Measurements from ENCODE around the gene RPS6KB2.

RPS6KB2 gene

DNA sequence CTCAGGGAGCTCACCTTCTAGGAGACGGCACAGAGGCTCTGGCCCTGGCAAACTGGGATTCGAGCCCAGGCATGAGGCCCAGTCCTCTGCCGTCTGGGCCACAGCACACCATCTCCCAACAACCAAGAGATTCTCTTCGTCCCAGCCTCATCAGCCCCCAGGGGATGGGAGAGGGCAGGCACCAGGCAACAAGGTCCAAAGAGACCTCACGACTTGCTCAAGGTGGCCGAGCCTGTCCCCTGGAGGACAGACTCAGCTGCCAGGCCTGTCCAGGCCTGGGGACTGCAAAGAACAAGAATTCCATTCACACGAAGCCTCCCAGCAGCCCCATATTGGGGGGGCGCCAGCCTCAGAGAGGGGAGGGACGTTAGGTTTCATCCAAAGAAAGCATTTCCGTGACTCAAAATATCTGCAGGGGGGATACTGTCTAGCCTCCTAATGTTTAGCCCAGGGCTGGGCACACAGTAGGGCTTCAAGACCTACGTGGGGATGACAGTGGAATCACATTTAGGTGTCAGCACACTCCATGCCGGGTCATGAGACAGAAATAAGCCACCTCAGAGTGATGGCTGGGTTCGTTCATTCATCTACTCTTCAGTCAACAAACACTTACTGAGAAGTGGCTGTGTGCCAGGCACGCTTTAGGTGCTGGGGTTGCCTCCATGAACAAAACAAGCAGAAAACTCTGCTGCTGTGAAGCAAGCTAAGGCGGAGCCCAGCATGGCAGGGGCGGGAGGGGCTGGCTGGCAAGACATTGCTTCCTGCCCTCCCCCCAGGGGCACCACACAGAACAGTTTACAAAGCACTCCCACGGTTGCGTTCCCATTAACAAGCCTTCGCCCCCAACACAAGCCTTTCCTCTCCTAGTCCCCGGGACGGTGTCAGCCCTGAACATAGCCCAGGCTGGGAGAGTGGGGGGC lies 11.6 kb upstream of the RPS6KB2 start:
- 0 out of 2 replicates have a peak, but pooled peaks cover 3% of the 10 kb centered on the region for H3K4me1 ChIP-seq (ENCODE audit: insufficient read depth, low read length)
- H3K9ac ChIP-seq (ENCODE audit: low read depth, low read length): no peak overlapping the region
- H3K4me3 ChIP-seq (ENCODE audit: low read length): no peak overlapping the region
- H3K27me3 ChIP-seq (ENCODE audit: insufficient read depth, low read length): peaks cover 45% of the 10 kb centered on the region
- no peak overlapping the region for H3K27ac ChIP-seq (ENCODE audit: low read length)
- no peaks in the 10 kb centered on the region for H3K36me3 ChIP-seq (ENCODE audit: insufficient read depth, low read depth, low read length)
- no peaks in the 10 kb centered on the region for H3K9me3 ChIP-seq (ENCODE audit: insufficient read depth, low read depth, low read length)

DNA sequence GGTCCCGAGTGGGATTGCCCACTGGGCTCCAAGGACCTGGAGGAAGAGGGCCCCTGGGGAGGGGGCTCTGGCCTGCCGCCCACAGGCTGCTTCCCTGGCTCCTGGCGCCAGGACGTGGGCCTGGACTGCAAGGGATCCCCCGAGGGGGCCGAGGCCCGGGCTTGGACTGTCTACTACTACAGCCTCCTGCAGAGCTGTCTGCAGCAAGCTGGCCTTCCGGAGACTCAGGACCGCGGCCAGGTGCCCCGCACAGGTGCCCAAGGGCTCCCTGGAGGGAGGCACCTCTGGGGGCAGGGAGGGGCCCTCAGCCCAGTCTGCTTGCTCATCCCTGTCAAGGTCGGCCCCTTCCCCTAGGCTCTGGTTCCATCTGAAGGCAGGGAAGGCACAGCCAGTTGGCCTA lies 10.9 kb upstream of the RPS6KB2 start:
- Histone ChIP-seq H3K27ac (ENCODE audit: low read length) (no peak overlapping the region), H3K36me3 (ENCODE audit: insufficient read depth, low read depth, low read length) (no peaks in the 10 kb centered on the region), H3K9me3 (ENCODE audit: insufficient read depth, low read depth, low read length) (no peaks in the 10 kb centered on the region), H3K4me3 (ENCODE audit: low read length) (no peak overlapping the region), H3K27me3 (ENCODE audit: insufficient read depth, low read length) (peaks cover 38% of the 10 kb centered on the region), H3K9ac (ENCODE audit: low read depth, low read length) (no peak overlapping the region), H3K4me1 (ENCODE audit: insufficient read depth, low read length) (0 out of 2 replicates have a peak, but pooled peaks cover 3% of the 10 kb centered on the region)

DNA sequence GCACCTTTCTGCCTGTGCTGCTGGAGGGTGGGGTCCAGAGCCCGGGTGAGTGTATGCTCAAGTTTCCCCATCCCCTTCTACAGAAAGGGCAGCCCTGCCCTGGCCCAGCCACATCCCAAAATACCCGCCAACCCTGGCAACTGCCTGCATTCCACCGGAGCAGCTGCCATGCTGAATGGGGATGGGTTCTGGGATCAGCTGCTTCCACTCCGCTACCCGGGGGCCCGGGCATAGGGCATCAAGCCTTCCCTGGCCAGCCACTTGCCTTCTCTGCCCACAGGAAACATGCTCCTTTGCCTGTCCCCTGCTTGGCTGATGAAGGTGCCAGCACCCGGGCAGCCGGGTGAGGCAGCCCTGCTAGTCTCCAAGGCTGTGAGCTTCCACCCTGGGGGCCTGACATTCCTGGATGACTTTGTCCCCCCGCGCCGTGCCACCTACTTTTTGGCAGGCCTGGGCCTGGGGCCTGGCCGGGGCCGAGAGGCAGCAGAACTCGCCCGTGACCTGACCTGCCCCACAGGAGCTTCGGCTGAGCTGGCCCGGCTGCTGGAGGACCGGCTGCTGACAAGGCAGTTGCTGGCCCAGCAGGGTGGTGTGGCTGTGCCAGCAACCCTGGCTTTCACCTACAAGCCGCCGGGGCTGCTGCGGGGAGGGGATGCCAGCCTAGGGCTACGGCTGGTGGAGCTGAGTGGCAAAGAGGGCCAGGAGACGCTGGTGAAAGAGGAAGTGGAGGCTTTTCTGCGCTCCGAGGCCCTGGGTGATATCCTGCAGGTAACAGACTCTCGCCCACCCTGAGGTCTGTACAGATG lies 9.6 kb upstream of the RPS6KB2 start:
- peaks cover 27% of the 10 kb centered on the region for H3K27me3 ChIP-seq (ENCODE audit: insufficient read depth, low read length)
- H3K9ac ChIP-seq (ENCODE audit: low read depth, low read length): no peak overlapping the region
- no peak overlapping the region for H3K27ac ChIP-seq (ENCODE audit: low read length)
- 0 out of 2 replicates have a peak, but pooled peaks cover 3% of the 10 kb centered on the region for H3K4me1 ChIP-seq (ENCODE audit: insufficient read depth, low read length)
- no peaks in the 10 kb centered on the region for H3K9me3 ChIP-seq (ENCODE audit: insufficient read depth, low read depth, low read length)
- H3K36me3 ChIP-seq (ENCODE audit: insufficient read depth, low read depth, low read length): no peaks in the 10 kb centered on the region
- H3K4me3 ChIP-seq (ENCODE audit: low read length): no peak overlapping the region

DNA sequence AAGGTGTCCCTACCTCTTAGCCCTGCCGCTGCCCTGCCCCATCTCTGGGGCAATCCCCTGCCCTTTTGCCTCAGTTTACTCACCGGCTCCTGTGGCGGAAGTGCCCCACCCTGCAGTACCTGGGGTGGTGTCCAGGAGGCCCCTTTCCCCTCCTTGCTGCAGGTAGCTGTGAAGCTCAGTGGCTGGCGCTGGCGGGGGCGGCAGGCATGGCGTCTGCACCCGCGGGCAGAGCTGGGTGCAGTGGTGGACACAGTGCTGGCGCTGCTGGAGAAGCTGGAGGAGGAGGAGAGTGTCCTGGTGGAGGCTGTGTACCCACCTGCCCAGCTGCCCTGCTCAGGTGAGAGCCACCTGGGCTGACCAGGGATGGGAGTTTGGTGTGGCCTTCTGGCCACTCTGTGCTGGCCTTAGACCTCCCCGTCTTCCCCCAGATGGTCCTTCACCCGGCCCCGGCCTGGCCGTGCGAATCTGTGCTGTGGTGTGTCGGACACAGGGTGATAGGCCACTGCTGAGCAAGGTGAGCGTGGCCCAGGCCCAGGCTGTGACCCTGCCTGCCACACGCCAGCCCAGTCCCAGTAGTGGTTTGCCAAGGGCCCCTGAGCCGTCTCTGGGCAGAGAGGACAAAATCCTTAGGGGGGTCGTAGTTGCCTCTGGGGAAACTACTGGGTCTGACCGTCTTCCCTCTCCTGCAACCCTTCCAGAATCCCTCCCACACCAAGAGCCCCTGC lies 8.8 kb upstream of the RPS6KB2 start:
- no peaks in the 10 kb centered on the region for H3K36me3 ChIP-seq (ENCODE audit: insufficient read depth, low read depth, low read length)
- 0 out of 2 replicates have a peak, but pooled peaks cover 3% of the 10 kb centered on the region for H3K4me1 ChIP-seq (ENCODE audit: insufficient read depth, low read length)
- H3K9ac ChIP-seq (ENCODE audit: low read depth, low read length): no peak overlapping the region; the same call in 1 of the 2 replicates
- no peak overlapping the region for H3K27ac ChIP-seq (ENCODE audit: low read length)
- peak overlapping the region; percentile 63; the same call in 1 of the 2 replicates for H3K4me3 ChIP-seq (ENCODE audit: low read length)
- peaks cover 25% of the 10 kb centered on the region for H3K27me3 ChIP-seq (ENCODE audit: insufficient read depth, low read length)
- H3K9me3 ChIP-seq (ENCODE audit: insufficient read depth, low read depth, low read length): no peaks in the 10 kb centered on the region

DNA sequence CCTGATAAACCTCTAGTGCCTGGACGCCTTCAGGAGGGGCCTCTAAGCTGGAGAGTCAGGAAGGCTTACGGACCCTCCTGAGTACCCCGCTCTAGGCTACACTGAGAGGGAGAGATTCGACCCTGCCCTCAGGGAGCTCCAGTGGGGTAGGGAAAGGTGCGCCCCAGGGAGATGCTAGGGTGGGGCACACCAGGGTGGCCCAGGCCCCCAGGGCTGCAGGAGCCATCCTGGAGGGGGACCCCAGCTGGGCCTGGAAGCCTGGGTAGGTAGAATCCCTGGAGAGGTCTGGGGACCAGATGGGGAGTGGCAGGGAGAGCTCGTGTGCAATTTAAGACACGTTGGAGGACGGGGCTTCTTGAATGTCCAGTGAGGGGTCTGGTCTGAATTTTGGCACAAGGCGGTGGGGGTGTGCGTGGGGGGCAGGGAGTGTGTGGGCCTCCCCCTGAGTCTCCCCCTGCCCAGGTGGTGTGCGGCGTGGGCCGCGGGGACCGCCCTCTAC lies 8.1 kb upstream of the RPS6KB2 start:
- Histone ChIP-seq H3K27ac (ENCODE audit: low read length) (no peak overlapping the region), H3K9ac (ENCODE audit: low read depth, low read length) (peak overlapping the region; percentile 21; the same call in 1 of the 2 replicates), H3K36me3 (ENCODE audit: insufficient read depth, low read depth, low read length) (no peaks in the 10 kb centered on the region), H3K4me3 (ENCODE audit: low read length) (peak overlapping the region; percentile 63), H3K27me3 (ENCODE audit: insufficient read depth, low read length) (peaks cover 18% of the 10 kb centered on the region), H3K9me3 (ENCODE audit: insufficient read depth, low read depth, low read length) (no peaks in the 10 kb centered on the region), H3K4me1 (ENCODE audit: insufficient read depth, low read length) (0 out of 2 replicates have a peak, but pooled peaks cover 3% of the 10 kb centered on the region)

DNA sequence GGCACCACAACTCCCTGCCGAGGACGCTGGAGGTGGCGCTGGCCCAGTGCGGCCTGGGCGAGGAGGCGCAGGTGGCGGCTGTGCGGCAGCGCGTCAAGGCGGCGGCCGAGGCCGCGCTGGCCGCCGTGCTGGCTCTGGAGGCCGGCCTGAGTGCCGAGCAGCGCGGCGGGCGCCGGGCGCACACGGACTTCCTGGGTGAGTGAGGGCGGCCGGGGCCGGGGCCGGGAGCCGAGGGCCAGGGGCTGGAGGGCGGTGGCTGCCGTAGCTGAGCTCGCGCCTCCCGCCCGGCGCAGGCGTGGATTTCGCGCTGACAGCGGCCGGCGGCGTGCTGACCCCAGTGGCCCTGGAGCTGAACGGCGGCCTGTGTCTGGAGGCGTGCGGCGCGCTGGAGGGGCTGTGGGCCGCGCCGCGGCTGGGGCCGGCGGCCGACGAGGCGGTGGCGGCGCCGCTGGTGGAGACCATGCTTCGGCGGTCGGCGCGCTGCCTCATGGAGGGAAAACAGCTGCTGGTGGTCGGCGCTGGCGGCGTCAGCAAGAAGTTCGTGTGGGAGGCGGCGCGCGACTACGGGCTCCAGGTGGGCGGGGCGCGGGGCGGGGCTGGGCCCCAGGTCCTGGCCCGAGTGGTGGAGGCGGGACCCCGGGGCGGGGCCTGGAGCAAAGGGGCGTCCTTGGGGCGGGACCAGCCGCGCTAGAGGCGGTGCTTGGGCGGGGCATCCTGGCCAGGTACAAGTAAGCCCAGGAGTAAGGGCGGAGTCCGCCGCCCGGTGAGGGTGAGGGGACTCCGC lies 7.5 kb upstream of the RPS6KB2 start:
- Histone ChIP-seq H3K9ac (ENCODE audit: low read depth, low read length) (peak overlapping the region; percentile 21; the same call in 1 of the 2 replicates), H3K27me3 (ENCODE audit: insufficient read depth, low read length) (peaks cover 16% of the 10 kb centered on the region), H3K36me3 (ENCODE audit: insufficient read depth, low read depth, low read length) (no peaks in the 10 kb centered on the region), H3K9me3 (ENCODE audit: insufficient read depth, low read depth, low read length) (no peaks in the 10 kb centered on the region), H3K27ac (ENCODE audit: low read length) (no peak overlapping the region), H3K4me1 (ENCODE audit: insufficient read depth, low read length) (0 out of 2 replicates have a peak, but pooled peaks cover 3% of the 10 kb centered on the region), H3K4me3 (ENCODE audit: low read length) (peak overlapping the region; percentile 63)

DNA sequence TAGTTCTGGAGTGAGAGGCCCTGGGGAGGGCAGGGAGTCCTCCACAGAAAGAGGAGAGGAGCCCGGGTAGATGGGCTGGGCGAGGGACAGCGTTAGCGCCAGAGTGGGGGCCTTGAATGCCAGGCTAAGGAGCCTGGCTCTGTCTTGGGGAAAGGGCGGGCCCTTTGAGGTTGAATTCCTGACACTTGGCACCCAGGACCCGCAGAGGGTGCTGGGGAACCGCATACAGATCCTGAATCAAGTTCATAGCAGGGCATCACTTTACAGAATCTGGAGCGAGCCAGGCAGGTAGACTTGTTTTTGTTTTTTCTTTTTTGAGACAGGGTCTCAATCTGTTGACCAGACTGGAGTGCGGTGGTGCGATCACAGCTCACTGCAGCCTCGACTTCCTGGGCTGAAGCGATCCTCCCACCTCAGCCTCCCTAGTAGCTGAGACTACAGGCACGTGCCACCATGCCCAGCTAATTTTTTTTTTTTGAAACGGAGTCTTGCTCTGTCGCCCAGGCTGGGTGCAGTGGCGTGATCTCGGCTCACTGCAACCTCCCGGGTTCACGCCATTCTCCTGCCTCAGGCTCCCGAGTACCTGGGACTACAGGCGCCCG lies 6.8 kb upstream of the RPS6KB2 start:
- Histone ChIP-seq H3K36me3 (ENCODE audit: insufficient read depth, low read depth, low read length) (no peaks in the 10 kb centered on the region), H3K9me3 (ENCODE audit: insufficient read depth, low read depth, low read length) (no peaks in the 10 kb centered on the region), H3K4me1 (ENCODE audit: insufficient read depth, low read length) (no peaks in the 10 kb centered on the region), H3K9ac (ENCODE audit: low read depth, low read length) (no peak overlapping the region), H3K27ac (ENCODE audit: low read length) (no peak overlapping the region), H3K27me3 (ENCODE audit: insufficient read depth, low read length) (peaks cover 9% of the 10 kb centered on the region), H3K4me3 (ENCODE audit: low read length) (peak overlapping the region; percentile 50; the same call in 1 of the 2 replicates)

DNA sequence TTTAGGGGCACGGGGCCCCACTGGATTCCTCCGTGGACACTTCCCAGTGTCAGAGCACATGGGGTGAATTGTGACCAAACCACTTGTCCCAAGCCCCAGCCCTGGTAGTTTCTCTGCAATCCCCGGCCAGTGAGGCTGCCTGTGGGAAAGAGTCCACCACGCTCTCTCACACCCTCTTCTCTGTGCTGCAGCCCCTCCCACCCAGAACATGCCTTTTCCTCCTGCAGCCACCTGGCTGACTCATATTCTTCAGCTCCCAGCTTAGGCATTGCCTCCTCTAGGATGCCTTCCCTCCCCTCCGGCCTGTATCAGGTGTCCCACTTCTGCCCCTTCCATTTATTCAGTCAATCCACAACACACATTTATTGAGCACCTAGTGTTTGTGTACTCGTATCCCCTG lies 5.4 kb upstream of the RPS6KB2 start:
- peaks cover 9% of the 10 kb centered on the region for H3K27me3 ChIP-seq (ENCODE audit: insufficient read depth, low read length)
- no peaks in the 10 kb centered on the region; the same call in 1 of the 2 replicates for H3K4me1 ChIP-seq (ENCODE audit: insufficient read depth, low read length)
- no peak overlapping the region for H3K27ac ChIP-seq (ENCODE audit: low read length)
- no peak overlapping the region for H3K9ac ChIP-seq (ENCODE audit: low read depth, low read length)
- no peak overlapping the region for H3K4me3 ChIP-seq (ENCODE audit: low read length)
- H3K36me3 ChIP-seq (ENCODE audit: insufficient read depth, low read depth, low read length): no peaks in the 10 kb centered on the region
- H3K9me3 ChIP-seq (ENCODE audit: insufficient read depth, low read depth, low read length): no peaks in the 10 kb centered on the region

DNA sequence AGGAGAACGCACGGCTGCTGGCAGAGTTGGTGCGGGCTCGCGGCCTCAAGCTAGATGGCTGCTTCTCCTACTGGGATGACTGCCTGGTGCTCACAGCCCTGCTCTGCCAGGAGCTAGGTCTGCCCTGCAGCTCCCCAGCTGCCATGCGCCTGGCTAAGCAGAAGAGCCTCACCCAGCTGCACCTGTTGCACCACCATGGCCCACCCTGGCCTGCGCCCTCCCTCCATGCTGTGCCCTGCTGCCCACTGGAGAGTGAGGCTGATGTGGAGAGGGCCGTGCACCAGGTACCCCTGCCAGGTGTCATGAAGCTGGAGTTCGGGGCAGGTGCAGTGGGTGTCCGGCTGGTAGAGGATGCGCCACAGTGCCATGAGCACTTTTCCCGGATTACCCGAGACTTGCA lies 4.8 kb upstream of the RPS6KB2 start:
- H3K4me3 ChIP-seq (ENCODE audit: low read length): no peak overlapping the region
- H3K27ac ChIP-seq (ENCODE audit: low read length): no peak overlapping the region
- H3K9me3 ChIP-seq (ENCODE audit: insufficient read depth, low read depth, low read length): no peaks in the 10 kb centered on the region
- no peak overlapping the region for H3K9ac ChIP-seq (ENCODE audit: low read depth, low read length)
- no peaks in the 10 kb centered on the region; the same call in 1 of the 2 replicates for H3K4me1 ChIP-seq (ENCODE audit: insufficient read depth, low read length)
- H3K36me3 ChIP-seq (ENCODE audit: insufficient read depth, low read depth, low read length): no peaks in the 10 kb centered on the region
- H3K27me3 ChIP-seq (ENCODE audit: insufficient read depth, low read length): peaks cover 9% of the 10 kb centered on the region

DNA sequence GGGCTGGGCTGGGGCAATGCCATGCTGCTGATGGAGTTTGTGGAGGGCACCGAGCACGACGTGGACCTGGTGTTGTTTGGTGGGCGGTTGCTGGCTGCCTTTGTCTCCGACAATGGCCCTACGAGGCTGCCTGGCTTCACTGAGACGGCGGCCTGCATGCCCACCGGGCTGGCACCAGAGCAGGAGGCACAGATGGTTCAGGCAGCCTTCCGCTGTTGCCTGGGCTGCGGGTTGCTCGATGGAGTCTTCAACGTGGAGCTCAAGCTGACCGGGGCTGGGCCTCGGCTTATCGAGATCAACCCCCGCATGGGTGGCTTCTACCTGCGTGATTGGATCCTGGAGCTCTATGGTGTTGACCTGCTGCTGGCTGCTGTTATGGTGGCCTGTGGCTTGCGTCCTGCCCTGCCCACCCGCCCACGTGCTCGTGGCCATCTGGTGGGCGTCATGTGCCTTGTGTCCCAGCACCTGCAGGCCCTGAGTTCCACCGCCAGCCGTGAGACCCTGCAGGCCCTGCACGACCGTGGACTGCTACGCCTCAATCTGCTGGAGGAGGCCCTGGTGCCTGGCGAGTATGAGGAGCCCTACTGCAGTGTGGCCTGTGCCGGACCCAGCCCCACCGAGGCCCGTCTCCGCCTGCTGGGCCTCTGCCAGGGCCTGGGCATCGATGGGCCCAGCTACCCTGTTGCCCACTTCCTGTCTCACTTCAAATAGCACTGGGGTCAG lies 4.2 kb upstream of the RPS6KB2 start:
- Histone ChIP-seq H3K27ac (ENCODE audit: low read length) (no peak overlapping the region), H3K4me3 (ENCODE audit: low read length) (no peak overlapping the region), H3K27me3 (ENCODE audit: insufficient read depth, low read length) (peaks cover 9% of the 10 kb centered on the region), H3K36me3 (ENCODE audit: insufficient read depth, low read depth, low read length) (no peaks in the 10 kb centered on the region), H3K9me3 (ENCODE audit: insufficient read depth, low read depth, low read length) (no peaks in the 10 kb centered on the region), H3K4me1 (ENCODE audit: insufficient read depth, low read length) (no peaks in the 10 kb centered on the region; the same call in 1 of the 2 replicates), H3K9ac (ENCODE audit: low read depth, low read length) (no peak overlapping the region)
